SH-SY5Y (cell line): ENCODE results near the gene ARHGAP26.

Experiments
- GATA2 ChIP-seq: IDR thresholded peaks from 2 replicates; pipeline ENCODE4 v1.6.1; 2011; ENCODE audit warnings: mild to moderate bottlenecking, low read depth, low read length
- GATA3 ChIP-seq: IDR thresholded peaks from 2 replicates; pipeline ENCODE4 v1.6.1; 2011; ENCODE audit warnings: low read depth, mild to moderate bottlenecking, low read length, moderate library complexity

DNA sequence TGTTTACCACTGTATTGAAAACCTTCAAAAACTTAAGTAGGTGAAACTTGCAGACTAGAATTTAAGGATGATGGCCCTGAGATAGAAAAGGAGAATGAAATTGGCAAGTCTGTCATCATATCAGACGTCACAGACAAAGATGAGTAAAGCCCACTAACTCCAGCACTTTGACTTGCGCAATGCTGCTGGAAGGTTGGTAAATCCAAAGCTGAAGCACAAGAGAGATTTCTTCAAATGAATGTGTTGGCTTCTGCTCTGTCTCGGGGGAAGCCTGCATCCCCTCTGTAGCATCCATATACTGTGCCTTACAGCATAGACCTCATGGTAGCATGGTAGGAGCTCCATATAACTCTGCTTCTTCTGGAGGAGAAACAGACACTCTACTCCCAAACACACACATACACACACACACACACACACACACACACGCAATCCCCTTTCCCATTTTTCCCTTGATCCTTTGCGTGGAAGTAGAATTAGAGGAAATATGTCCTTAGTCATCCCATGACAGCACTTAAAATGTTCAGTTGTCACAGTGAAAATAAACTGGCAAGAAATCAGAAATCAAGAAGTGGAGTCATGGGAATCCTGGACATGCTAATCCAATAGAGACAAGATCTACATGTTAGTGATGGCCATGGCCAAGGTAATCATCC, 391.8 kb downstream of the ARHGAP26 start:
- TF ChIP-seq GATA2 (no peak), GATA3 (no peak)
